Pancreas (tissue), 10 donors: ENCODE measurements around the gene REXO4. TPM values are rescaled to one million over a fixed set of nuclear protein-coding genes. Genes with fewer than 3 reads are reported as not detected.

Experiments
- ATAC-seq, 4 donors: fragments of 200-7000 bp; cut with Tn5 transposase; one replicate each; pipeline versions ENCODE4 v1.8.0 to v1.9.1; 2020; ENCODE audit warnings: mild to moderate bottlenecking in 4 of 4, moderate library complexity in 4 of 4
- DNase-seq, 6 donors: peaks; one replicate each; pipeline ENCODE4 v3.0.0-alpha.2; 2020
- FAIRE-seq: peaks from 2 replicates; lab custom pipeline; 2012; peaks lifted over from hg19 to GRCh38; lab: Jason Lieb, UNC
- H3K27ac ChIP-seq, 4 donors: fragments of 200-600 bp; sonication (generic); 1 replicate in 3 of 4; 2 replicates in 1 of 4; pipeline versions ENCODE4 v1.5.0 to v1.8.0; 2020
- H3K27me3 ChIP-seq, 4 donors: fragments of 200-600 bp; one replicate each; pipeline ENCODE4 v1.8.0; 2021
- H3K36me3 ChIP-seq, 3 donors: fragments of 200-600 bp; sonication (generic) in 1 of 3; one replicate each; pipeline versions ENCODE4 v1.5.0 to v1.8.0; 2020 to 2021
- H3K4me1 ChIP-seq, 3 donors: fragments of 200-600 bp; one replicate each; pipeline ENCODE4 v1.8.0; 2021
- H3K4me3 ChIP-seq, 4 donors: fragments of 200-600 bp; sonication (generic) in 2 of 4; one replicate each; pipeline versions ENCODE4 v1.5.0 to v1.8.0; 2020 to 2021
- H3K9me3 ChIP-seq, 4 donors: fragments of 200-600 bp; one replicate each; pipeline ENCODE4 v1.8.0; 2021
- WGBS, 2 donors: extraction: QIAGEN DNeasy Blood & Tissue Kit; methylation state at CpG; one replicate each; pipeline ENCODE4 v1.1.7; 2013; 5-methylcytosine and 5-hydroxymethylcytosine counted together
- intact Hi-C, 3 donors: fragments of 100-400 bp; cut with DNase I; formaldehyde crosslinking; loops; one replicate each; pipeline versions ENCODE4 v1.11.1 to v1.14.2; 2022
- polyA plus RNA-seq, 2 donors: library from polyadenylated mRNA; stranded (reverse); fragments of 200-250 nt; gene quantifications; one replicate each; pipeline ENCODE4 v1.2.3, GENCODE V29; 2013
- total RNA-seq, 6 donors: library from RNA; stranded (reverse); fragmentation: NEBNext Ultra II Directional in 4 of 6; extraction: Animal tissue kit (Norgen Biotek cat#: 25700) in 4 of 6; gene quantifications; one replicate each; pipeline versions ENCODE4 v1.2.1 to v1.2.4, GENCODE V29; 2021 to 2023
- TF ChIP-seq, protein P1 (sequence below), 4 donors: fragments of 200-600 bp; sonication (generic) in 3 of 4; IDR thresholded peaks; one replicate each; pipeline versions ENCODE4 v1.5.0 to v1.8.0; 2021; ENCODE audit warnings: antibody characterized with exemption in 4 of 4
- donor health status: healthy with polysubstance abuse.
- donor health status: DM: no; HTN: no; CAD: no; lungs with moderate emphysema.
- donor health status: DM: no; HTN: no; CAD: no.
- donor health status: control.
- donor health status: control.
- donor health status: Bipolar disorder and iron deficiency.
- donor health status: DM: yes; HTN: yes; CAD: no.
- donor health status: DM: no; HTN: no; CAD: no.
- donor health status: DM: no; HTN: no; CAD: no.
- donor health status: DM: yes; HTN: yes; CAD: no.

The REXO4 gene
- total and polyA plus RNA-seq, 8 donors = 10.0 to 16.3 (median 13.1) TPM

DNA sequence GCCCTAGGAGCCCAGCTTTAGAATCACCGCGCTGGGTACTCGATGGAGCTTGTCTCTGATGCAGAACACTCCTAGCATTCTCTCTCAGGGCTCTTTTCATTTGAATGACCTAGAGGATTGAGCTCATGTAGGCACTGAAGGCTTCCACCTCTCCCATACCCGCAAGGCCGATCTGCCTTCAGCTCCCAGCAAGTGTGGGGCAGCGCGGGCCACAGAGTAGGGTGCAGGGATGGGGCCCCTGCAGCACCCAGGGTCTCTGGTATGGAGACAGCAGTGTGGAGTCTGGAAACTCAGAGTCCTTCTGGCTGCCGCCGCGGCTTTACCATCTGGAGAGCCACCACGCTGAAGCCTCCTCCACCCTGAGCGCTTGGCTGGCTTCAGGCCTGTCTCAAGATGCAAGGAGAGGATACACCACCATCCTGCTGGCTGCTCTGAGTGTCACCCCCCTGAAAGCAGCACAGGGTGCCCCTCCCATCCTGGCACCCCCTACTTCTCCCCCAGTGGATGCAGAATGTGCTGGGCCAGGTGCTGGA is 28.7 kb downstream of the REXO4 start:
- no peak for DNase-seq
- no peak overlapping the region for H3K27ac ChIP-seq
- H3K4me1 ChIP-seq = no peaks in the 10 kb centered on the region
- FAIRE-seq = no peak
- intact Hi-C loops = no loop called here
- no peaks in the 10 kb centered on the region for H3K36me3 ChIP-seq
- TF ChIP-seq, protein P1, sequence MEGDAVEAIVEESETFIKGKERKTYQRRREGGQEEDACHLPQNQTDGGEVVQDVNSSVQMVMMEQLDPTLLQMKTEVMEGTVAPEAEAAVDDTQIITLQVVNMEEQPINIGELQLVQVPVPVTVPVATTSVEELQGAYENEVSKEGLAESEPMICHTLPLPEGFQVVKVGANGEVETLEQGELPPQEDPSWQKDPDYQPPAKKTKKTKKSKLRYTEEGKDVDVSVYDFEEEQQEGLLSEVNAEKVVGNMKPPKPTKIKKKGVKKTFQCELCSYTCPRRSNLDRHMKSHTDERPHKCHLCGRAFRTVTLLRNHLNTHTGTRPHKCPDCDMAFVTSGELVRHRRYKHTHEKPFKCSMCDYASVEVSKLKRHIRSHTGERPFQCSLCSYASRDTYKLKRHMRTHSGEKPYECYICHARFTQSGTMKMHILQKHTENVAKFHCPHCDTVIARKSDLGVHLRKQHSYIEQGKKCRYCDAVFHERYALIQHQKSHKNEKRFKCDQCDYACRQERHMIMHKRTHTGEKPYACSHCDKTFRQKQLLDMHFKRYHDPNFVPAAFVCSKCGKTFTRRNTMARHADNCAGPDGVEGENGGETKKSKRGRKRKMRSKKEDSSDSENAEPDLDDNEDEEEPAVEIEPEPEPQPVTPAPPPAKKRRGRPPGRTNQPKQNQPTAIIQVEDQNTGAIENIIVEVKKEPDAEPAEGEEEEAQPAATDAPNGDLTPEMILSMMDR (IDR thresholded peaks at IDR 0.05) = no peak
- no peaks in the 10 kb centered on the region for H3K27me3 ChIP-seq
- no peak overlapping the region for H3K4me3 ChIP-seq
- H3K9me3 ChIP-seq = no peaks in the 10 kb centered on the region
- ATAC-seq = no peak
- WGBS, 2 donors = 95 to 97% methylated on average over 12 of the region's 12 CpGs

DNA sequence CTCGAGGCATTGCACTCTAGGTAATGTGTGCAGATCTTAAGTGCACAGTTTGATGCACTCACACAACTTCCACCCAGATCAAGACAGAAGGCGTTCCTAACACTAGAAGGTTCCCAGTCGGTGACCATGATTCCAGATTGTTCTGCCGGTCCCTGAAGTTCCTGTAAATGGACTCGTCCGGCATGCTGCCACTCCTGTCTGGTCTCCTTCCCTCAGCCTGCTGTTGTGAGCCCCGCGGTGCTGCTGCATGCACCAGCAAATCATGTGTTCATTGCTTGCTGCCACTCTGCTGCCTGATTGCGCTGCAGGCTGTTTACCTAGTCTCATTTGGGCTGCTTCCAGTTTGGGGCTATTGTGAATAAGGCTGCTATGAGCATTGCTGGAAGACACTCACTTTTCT is 30.1 kb downstream of the REXO4 start:
- ATAC-seq (no peak), FAIRE-seq (no peak), DNase-seq (no peak)
- no peak overlapping the region for H3K4me3 ChIP-seq
- TF ChIP-seq, protein P1 (IDR thresholded peaks at IDR 0.05) = no peak
- H3K36me3 ChIP-seq = no peaks in the 10 kb centered on the region
- no peaks in the 10 kb centered on the region for H3K27me3 ChIP-seq
- intact Hi-C loops = no loop called here
- H3K9me3 ChIP-seq = no peaks in the 10 kb centered on the region
- 72 to 77% methylated on average over 9 of the region's 9 CpGs for WGBS, 2 donors
- no peaks in the 10 kb centered on the region for H3K4me1 ChIP-seq
- no peak overlapping the region for H3K27ac ChIP-seq

DNA sequence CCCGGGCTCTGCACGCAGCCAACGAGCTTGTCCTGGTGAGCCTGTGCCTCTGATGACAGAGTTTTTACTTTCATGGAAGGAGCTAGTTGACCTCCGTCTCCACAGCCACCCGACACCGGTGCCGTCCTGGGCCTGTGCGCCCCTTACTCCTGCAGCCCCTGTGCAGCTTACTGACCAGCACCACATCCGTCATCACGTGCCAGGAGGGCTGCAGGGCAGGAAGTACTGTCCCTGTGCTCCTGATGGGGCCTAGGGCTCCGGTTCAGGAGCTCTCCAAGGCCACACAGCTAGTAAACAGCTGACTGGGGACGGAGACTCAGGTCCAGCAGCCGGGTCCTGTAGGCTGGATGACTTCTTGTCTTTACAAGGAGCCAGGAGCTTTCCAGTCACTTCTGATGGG is 31.5 kb downstream of the REXO4 start:
- DNase-seq (peak in 1 of 6 donors; percentile 35), FAIRE-seq (no peak), ATAC-seq (no peak)
- no peaks in the 10 kb centered on the region for H3K27me3 ChIP-seq
- 85 to 88% methylated on average over 13 of the region's 13 CpGs for WGBS, 2 donors
- intact Hi-C loops = no loop called here
- TF ChIP-seq, protein P1 (IDR thresholded peaks at IDR 0.05) = no peak
- H3K4me1 ChIP-seq = no peaks in the 10 kb centered on the region
- H3K36me3 ChIP-seq = no peaks in the 10 kb centered on the region
- H3K9me3 ChIP-seq = no peaks in the 10 kb centered on the region
- H3K27ac ChIP-seq = no peak overlapping the region
- no peak overlapping the region for H3K4me3 ChIP-seq

DNA sequence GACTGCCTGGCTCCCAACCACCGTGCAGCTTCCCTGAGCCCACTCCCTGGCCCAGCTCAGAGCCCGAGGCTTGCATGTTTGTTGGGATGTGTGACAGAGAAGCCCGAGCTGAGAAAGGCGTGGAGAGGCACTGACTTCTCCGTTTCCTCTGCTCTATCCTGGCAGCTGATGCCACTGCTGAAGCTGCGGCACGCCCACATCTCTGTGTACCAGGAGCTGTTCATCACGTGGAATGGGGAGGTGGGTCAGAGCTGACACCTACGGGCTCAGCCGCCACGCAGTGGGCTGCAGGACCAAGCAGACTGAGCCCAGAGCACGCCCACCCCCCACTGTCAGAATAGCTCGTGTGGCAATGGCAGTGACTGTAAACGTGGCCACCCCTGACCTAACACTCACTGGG is 32.4 kb downstream of the REXO4 start:
- TF ChIP-seq, protein P1 (IDR thresholded peaks at IDR 0.05) = no peak
- 88 to 92% methylated on average over 14 of the region's 14 CpGs for WGBS, 2 donors
- H3K4me3 ChIP-seq = no peak overlapping the region
- no peaks in the 10 kb centered on the region for H3K36me3 ChIP-seq
- H3K27me3 ChIP-seq = no peaks in the 10 kb centered on the region
- no peak for FAIRE-seq
- intact Hi-C loops = no loop called here
- no peak for DNase-seq
- H3K9me3 ChIP-seq = no peaks in the 10 kb centered on the region
- no peak overlapping the region for H3K27ac ChIP-seq
- no peak for ATAC-seq
- H3K4me1 ChIP-seq = no peaks in the 10 kb centered on the region

DNA sequence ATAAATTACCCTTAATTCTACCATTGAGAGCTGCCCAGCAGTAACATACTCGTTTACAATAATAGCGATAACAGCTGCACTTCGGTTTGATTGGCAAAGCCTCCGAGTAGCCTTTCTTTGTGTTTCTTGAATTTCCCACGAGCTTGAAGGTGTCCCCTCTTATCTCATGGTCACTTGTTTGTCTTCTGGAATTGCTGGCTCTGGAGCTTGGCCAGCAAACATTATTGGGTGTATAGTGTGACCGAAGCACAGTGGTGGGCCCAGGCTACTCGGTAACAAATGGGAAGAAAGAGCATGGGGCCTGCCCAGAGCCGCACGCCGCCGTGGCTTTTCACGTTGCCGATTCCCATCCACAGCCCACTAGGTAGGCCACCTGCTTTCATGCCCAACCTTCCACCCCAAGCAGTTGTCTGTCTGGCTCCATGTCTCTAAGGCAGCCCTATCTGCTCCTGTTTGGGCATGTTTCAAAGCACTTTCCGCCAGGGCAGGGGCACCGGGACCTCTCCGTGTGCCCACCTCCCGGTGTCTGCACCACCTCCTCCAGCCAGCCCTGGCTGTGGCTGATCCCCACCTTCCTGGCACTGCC is 33.0 kb downstream of the REXO4 start:
- no peak overlapping the region for H3K27ac ChIP-seq
- H3K4me1 ChIP-seq = no peaks in the 10 kb centered on the region
- 68 to 77% methylated on average over 13 to 17 of the region's 17 CpGs for WGBS, 2 donors
- no peak for DNase-seq
- H3K4me3 ChIP-seq = no peak overlapping the region
- no peak for FAIRE-seq
- no peaks in the 10 kb centered on the region for H3K9me3 ChIP-seq
- no peaks in the 10 kb centered on the region for H3K36me3 ChIP-seq
- no peak for ATAC-seq
- intact Hi-C loops = no loop called here
- H3K27me3 ChIP-seq = no peaks in the 10 kb centered on the region
- TF ChIP-seq, protein P1 (IDR thresholded peaks at IDR 0.05) = no peak
